H1 (cell line): ENCODE measurements around the gene MAPRE2. TPM values are rescaled to one million over a fixed set of nuclear protein-coding genes. Genes with fewer than 3 reads are reported as not detected.

Source experiments
- CBX5 ChIP-seq: fragments of 300-800, 300-1000 bp; sonication (generic); IDR thresholded peaks from 2 replicates; pipeline ENCODE4 v1.7.1; 2016; ENCODE audit warnings: antibody characterized with exemption, low read length, low read depth
- CHD2 ChIP-seq: IDR thresholded peaks from 2 replicates; pipeline ENCODE4 v1.6.1; 2012; ENCODE audit warnings: low read length, improper control_type of control experiment
- HDAC6 ChIP-seq: IDR thresholded peaks from one replicate; pipeline ENCODE4 v1.7.1; 2012; ENCODE audit warnings: low read depth, mild to moderate bottlenecking, inconsistent platforms, low read length, moderate library complexity
- JUND ChIP-seq: IDR thresholded peaks from 2 replicates; pipeline ENCODE4 v1.6.1; 2011; ENCODE audit warnings: mild to moderate bottlenecking, improper control_type of control experiment, low read length
- RFX5 ChIP-seq: IDR thresholded peaks from 2 replicates; pipeline ENCODE4 v1.6.1; 2011; ENCODE audit warnings: low read depth, low read length, improper control_type of control experiment, borderline replicate concordance
- RXRA ChIP-seq: IDR thresholded peaks from 2 replicates; pipeline ENCODE4 v1.6.1; 2011; ENCODE audit warnings: low read depth, mild to moderate bottlenecking, low read length, moderate library complexity; ENCODE audit not compliant: insufficient read depth
- polyA plus RNA-seq, 7 experiments: library from polyadenylated mRNA; depleted of rRNA in 3 of 7; stranded (reverse) in 5 of 7; unstranded in 2 of 7; fragments of >200 nt in 5 of 7; fragments of 200-250 nt in 2 of 7; gene quantifications; 1 replicate in 5 of 7; 2 replicates in 1 of 7; 4 replicates in 1 of 7; pipeline versions ENCODE4 v1.2.1 to v1.2.3, GENCODE V29; 2011 to 2013; ENCODE audit warnings: missing spikeins in 2 of 7, mixed read lengths in 2 of 7
- total RNA-seq: library from RNA; stranded (reverse); fragmentation: NEBNext Ultra II Directional; extraction: Animal tissue kit (Norgen Biotek cat#: 25700); gene quantifications from 2 replicates; pipeline ENCODE4 v1.2.1, GENCODE V29; 2021

MAPRE2 gene
- total and polyA plus RNA-seq, 2 of the 8 experiments (the other 6 are each of a cell fraction or from before 2014, with no cell fraction given) = 32.6 to 33.1 TPM

- TF ChIP-seq JUND = no peak
- no peak for TF ChIP-seq RFX5
- TF ChIP-seq CHD2 = no peak
- TF ChIP-seq HDAC6 = no peak
- TF ChIP-seq RXRA = no peak
- no peak for TF ChIP-seq CBX5
Observed at GRCh38 chr18:35028536-35028935, 12.7 kb upstream of the MAPRE2 start (continued).
